ENCODE results near the gene TCAF2. TPM values are rescaled to one million over a fixed set of nuclear protein-coding genes. Genes with fewer than 3 reads are reported as not detected.
"Not testable (repeated sequence)": the region's sequence is repeated elsewhere in the genome, so short reads cannot be mapped to it uniquely, and the experiment has no call there.

Gene TCAF2
- total RNA-seq, 1 donor from 2014 or later = 0.64 TPM

DNA sequence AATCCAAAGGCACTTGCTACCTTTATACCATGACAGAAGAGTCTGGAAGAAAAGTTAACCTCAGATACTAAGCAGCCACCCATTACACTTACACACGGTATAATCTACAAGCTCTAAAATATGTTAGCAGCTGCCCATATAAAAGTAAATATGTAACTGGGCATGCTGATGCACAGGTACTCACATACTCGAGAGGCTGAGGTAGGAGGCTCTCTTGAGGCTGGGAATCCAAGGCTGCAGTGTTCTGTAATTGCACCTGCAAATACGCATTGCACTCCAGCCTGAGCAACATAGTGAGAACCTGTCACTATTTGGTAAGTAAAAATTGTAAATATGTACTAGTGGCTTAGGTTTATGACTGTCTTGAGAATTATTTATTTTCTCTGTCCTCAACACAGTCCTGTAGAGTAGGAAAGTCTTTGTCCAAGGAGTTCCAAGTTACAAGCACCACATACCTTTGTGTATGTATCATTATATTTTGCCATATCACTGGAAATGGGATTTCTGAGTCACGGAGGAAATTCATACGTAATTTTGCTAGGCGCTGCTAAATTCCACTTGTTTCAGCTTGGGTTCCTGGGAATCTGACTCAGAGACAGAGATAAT lies 12.3 kb downstream of the TCAF2 start:
- H3K4me1 ChIP-seq; H3K4me3 ChIP-seq; H3K27me3 ChIP-seq; H3K9me3 ChIP-seq; H3K36me3 ChIP-seq; DNase-seq (ENCODE audit: low spot score in 2 of 2); intact Hi-C loops (cut with DNase I); H3K27ac ChIP-seq: not testable (repeated sequence)

DNA sequence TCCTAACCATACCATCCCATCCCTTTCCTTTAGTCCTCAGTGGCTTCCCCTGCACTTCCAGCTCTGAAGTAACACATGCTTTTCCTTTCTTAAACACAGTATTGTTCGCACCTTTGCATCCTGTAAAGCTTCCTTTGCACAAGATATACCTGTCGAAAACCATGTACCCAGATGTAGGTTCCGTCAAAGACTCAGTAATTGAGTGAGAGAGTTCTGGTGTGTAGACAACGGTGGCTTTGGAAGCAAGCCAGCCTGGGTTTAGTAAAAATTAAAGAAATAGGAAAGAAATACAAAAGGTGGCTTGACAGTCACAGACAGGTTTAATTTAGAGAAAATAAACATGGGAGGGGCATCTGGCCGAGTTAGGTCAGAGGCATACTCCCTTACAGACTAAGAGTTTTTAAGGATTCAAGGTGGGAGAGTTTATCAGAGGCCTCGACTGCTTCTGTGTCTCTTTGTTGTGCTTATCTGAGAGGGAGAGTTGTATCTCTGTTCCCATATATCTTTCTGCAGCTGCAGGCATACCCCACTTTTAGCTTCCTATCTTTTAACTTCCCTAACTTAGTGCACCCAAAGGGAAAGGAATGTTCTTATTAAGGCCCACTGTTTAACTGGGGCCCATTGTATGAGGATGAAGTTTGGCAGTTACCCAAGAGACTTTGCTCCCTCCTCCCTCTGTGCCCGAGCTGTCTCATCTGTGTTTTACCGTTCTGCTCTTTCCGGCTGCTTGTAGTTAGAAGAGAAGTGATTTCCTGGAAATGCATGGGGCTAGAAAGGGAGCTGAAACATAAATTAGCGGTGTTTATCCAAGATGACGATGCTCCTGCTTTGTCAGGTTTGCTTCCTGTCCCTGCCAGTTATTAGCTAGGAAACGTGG lies 14.8 kb downstream of the TCAF2 start:
- intact Hi-C loops (cut with DNase I); DNase-seq (ENCODE audit: low spot score in 2 of 2); H3K4me3 ChIP-seq; H3K27ac ChIP-seq; H3K27me3 ChIP-seq; H3K4me1 ChIP-seq; H3K9me3 ChIP-seq; H3K36me3 ChIP-seq: not testable (repeated sequence)

DNA sequence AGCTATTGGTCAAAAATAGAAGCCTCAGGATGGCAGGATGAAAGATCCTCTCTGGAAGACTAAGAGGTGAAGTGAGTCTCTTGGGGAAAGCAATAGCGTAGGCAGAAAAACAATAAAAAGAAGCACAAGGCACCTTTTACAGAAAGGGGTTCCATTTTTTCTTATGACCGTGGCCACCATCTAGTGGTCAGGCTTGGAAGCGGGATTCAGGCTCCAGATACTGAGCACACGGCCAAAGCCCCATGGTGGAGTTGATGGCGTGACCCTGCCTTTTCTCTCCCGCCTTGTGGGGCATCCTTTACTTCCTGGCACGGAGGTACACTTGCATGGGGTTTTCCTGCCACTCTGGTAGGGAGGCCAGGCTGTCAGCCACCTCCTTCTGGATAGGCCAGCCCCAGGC lies 18.6 kb downstream of the TCAF2 start:
- intact Hi-C loops (cut with DNase I); H3K36me3 ChIP-seq; DNase-seq (ENCODE audit: low spot score in 2 of 2); H3K4me3 ChIP-seq; H3K9me3 ChIP-seq; H3K27ac ChIP-seq; H3K4me1 ChIP-seq; H3K27me3 ChIP-seq: not testable (repeated sequence)

DNA sequence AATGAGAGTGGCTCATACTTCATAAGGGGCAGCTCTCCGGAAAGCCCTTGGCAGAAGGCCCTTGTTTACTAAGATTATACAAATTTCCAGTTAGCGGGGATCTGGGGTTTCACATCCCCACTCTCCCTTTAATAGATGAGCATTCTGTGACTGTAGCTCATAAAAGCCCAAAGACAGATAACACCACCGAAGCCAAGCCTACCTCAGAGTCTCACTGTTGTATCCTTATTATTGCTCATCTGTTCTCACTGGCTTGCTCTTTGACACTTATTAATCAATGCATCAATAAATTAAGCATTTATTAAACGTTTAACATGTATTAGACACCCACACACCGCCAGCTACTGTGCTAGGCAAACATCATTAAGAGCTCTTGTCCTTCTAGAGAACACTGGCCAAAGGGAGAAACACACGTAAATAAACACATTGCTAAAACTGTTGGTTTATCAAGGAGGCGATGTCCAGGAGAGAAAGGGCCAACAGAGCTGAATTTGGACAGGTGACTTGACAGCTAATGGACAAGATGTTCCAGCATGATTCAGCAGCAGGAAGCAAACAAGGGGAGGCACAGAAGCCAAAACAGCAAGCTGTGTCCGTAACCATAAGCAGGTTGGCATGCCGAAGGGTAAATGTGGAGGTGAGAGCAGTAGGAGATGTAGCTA lies 19.9 kb downstream of the TCAF2 start:
- H3K9me3 ChIP-seq; H3K4me3 ChIP-seq; H3K4me1 ChIP-seq; DNase-seq (ENCODE audit: low spot score in 2 of 2); H3K27ac ChIP-seq; H3K27me3 ChIP-seq; intact Hi-C loops (cut with DNase I); H3K36me3 ChIP-seq: not testable (repeated sequence)

DNA sequence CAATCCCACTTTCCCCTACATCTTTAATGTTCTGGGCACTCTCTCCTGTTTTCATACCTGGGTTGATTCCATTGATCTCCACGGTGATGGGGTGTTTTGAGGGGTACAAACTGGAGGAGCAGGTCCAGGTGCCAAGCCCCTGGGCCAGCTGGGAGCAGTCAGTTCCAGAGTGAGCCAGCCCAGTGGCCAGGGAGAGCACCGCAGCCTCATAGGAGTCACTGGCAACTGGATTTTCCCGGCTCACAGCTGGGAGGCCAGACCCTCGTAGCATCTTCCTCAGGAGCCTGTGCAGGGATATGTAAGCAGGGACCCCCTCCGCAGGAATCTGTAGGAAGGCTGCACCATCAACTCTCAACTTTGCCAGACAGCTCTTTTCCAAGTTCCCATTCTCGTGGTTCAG lies 25.8 kb downstream of the TCAF2 start:
- H3K4me3 ChIP-seq; intact Hi-C loops (cut with DNase I); H3K27ac ChIP-seq; H3K4me1 ChIP-seq; H3K36me3 ChIP-seq; H3K27me3 ChIP-seq; H3K9me3 ChIP-seq; DNase-seq (ENCODE audit: low spot score in 2 of 2): not testable (repeated sequence)

DNA sequence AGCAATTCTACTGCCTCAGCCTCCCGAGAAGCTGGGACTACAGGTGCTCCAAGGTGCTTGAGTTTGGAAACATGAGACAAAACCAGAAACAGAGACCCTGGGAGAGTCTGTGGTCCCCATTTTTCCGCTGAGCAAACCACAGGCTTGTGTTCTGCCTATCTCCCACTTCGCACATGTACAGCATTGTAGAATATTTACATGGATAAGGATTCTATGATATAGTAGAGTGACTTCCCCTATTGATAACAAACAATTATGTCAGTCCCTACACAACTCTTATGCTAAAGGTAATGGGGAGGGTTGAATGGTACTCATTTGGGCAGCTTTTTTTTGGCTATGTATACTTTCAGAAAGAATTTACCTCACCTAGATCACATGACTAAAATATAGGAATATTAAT lies 29.1 kb downstream of the TCAF2 start:
- H3K4me1 ChIP-seq; DNase-seq (ENCODE audit: low spot score in 2 of 2); H3K27ac ChIP-seq; H3K27me3 ChIP-seq; H3K9me3 ChIP-seq; H3K36me3 ChIP-seq; intact Hi-C loops (cut with DNase I); H3K4me3 ChIP-seq: not testable (repeated sequence)

DNA sequence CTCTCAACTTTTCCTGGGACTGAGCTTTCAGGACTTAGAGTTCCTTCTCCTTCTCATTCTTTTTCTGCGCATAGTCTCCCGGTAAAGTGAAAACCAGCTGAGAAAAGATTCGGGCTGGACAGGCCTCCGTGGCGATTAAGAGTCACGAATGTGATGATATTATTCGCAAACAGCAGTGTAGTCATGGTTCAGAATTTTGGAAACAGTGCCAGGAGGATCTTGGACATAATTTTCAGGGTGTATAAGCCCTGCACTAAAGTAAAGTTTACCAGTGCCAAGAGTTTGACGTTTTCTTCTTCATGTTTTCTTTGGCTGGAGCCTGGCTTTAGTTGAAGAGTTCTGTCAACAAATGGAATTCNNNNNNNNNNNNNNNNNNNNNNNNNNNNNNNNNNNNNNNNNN lies 29.7 kb downstream of the TCAF2 start:
- H3K4me1 ChIP-seq; intact Hi-C loops (cut with DNase I); DNase-seq (ENCODE audit: low spot score in 2 of 2); H3K27ac ChIP-seq; H3K9me3 ChIP-seq; H3K4me3 ChIP-seq; H3K36me3 ChIP-seq; H3K27me3 ChIP-seq: not testable (repeated sequence)

Other genes with a start within 250 kb of the TCAF2 start
- gene ZYX, start 239.6 kb upstream of the TCAF2 start, total RNA-seq = 320 TPM
- not detected for gene EPHA1, start 212.1 kb upstream of the TCAF2 start, total RNA-seq
- not detected for gene TAS2R60, start 177.5 kb upstream of the TCAF2 start, total RNA-seq
- gene TAS2R41, start 143.1 kb upstream of the TCAF2 start, total RNA-seq = not detected
- gene CTAGE15, start 49.2 kb upstream of the TCAF2 start, total RNA-seq = 0.21 TPM
- gene CTAGE6, start 136.7 kb downstream of the TCAF2 start, total RNA-seq = not detected